Measurements from ENCODE around the gene KMT2C. TPM values are rescaled to one million over a fixed set of nuclear protein-coding genes. Genes with fewer than 3 reads are reported as not detected.

KMT2C gene
- total RNA-seq, 1 experiment from 2014 or later = 6.2 TPM

DNA sequence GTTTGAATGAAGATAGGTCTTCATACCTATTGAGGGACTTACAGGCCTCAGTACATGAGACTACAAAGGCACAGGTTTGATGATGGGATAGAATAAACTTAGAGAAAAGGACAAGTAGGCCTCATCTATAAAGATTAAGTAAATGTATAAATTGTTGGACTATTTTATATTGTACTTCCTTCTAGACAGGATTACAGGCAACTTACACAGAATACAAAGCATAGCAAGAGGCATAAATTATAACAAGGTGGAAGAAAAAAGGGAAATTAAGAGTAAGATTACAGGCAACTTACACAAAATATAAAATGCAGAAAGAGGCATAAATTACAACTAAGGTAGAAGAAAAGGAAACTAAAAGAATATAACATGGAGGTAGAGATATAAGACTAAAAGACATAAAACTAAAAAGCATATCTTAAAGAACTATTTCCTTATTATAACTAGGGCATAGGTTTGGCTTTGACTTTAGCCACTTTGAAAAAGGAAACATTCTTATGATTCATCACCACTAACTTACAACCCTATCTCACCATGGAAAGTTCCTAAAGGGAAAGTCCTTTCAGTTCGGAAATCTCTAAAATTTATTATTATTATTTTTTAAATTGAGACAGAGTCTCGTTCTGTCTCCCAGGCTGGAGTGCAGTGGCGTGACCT is 257.3 kb downstream of the KMT2C start:
- in situ Hi-C loops (cut with HindIII; ENCODE audit: low sequenced_read_pairs) = no loop called here
- no peak for DNase-seq (ENCODE audit: low spot score)

DNA sequence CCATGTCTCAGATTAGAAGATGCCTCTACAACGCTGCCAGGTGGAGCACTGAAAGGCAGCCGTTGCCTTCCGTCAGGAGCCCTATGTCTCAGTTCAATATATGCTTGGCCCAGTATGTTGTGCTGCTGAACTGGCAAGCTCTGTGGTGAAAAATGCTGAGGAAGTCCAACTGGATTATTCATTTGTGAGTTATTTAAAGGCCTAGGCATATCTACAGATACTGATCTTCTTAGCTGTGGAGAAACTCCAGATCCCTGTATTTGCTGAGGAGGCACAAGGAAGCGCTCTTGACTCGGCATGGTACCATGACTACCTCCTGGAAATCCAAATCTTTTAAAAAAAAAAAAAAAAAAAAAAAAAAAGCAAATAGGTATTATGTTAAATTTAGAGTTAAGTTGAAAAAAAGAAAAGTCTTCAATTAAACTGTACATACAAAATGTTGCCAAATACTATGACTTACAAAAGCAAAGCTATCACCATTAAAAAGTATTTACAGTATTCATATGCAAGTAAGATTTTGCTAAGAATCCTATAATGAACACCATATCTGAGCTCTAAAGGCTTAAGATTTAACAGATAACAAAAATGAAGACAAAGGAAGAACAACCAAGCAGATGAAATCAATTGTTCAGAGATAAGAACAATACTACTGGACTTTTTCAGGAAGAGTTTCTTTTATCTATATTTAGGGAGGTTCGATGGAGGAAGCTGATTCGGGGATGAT is 258.0 kb downstream of the KMT2C start:
- DNase-seq (ENCODE audit: low spot score) = no peak
- in situ Hi-C loops (cut with HindIII; ENCODE audit: low sequenced_read_pairs) = no loop called here

DNA sequence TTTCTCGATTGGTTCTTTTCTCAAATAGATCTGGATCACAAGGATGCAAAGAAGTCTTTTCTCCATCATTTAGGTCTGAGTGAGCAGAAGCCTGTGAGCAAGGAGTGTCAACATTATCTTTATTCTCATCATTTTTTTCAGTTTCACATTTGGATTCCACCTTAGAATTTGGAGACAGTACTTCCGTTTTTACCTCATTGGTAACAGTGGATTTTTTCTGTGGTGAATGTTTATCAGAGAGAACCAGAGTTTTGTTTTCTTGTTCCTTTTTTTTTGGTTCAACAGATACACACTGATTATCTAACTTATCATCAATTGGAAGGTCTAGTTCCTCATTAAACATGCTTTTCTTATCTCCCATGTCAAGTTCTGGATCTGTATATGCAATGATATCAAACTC is 259.0 kb downstream of the KMT2C start:
- DNase-seq (ENCODE audit: low spot score) = no peak
- in situ Hi-C loops (cut with HindIII; ENCODE audit: low sequenced_read_pairs) = no loop called here

DNA sequence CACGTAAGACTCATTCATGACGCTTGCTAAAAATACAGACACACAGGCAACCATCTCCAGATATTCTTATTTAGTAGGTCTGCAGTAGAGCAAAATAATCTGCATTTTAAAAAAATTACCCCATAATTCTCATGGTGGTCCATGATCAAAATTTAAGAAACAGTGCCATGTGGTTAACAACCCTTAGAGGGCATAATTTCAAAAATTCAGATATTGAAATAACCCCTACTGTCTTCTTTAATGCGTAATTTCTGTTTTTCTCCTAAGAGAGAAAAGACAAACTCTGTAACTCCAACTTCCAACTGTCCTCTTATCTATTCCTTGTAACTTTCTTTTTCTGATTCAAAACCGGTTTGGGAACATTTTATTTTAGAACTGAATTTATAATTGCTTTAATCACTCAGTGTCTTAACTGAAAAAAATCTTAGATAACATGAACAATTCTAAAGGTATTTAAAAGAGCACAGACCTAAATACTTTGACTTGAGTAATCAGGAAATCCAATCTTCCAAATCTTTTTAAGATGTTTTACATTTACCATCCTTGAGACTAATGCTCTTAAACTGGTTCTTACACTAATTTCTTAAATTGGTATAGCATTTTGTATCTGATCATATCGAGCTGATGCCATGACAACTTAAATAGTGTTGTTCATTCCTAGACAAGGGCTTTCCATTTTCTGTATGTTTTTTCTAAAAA is 262.3 kb downstream of the KMT2C start:
- DNase-seq (ENCODE audit: low spot score) = no peak
- in situ Hi-C loops (cut with HindIII; ENCODE audit: low sequenced_read_pairs) = no loop called here

DNA sequence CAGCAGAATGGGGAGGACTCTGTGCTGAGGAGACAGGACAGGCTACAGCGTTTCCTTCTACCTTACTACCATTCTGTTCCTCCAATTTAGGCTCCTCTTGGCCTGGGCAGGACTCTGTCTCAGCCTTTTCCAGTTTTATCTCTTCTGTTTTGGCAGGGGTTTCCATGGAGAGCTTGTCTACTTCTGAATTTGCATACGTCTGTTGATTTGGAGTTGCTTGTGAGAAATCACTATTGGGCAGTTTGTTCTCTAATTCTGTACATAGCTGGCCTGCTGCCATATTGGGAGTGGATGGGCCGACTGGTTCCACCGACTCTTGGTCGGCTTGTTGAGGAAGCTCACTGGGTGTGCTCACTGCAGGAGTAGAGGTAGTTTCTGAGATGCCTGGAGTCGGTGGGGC is 273.5 kb downstream of the KMT2C start:
- no peak for DNase-seq (ENCODE audit: low spot score)
- in situ Hi-C loops (cut with HindIII; ENCODE audit: low sequenced_read_pairs) = no loop called here

DNA sequence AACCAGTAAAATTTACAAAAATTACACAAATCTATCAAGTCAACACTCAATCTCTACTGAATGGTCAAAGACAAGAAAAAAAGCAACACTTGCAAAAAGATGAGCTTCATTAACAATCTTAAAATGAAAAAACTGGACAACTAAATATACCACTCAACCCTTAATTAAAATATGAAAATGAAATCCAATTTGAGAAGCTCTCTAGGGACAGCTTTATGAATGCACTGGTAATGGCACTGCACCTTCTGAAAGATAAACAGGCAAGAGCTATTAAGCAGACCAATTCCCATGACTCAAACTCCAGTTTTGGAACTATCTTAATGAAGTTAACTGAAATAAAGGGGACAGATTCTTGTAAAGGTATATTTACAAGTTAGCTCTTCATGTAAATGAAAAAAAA is 274.6 kb downstream of the KMT2C start:
- no peak for DNase-seq (ENCODE audit: low spot score)
- in situ Hi-C loops (cut with HindIII; ENCODE audit: low sequenced_read_pairs) = no loop called here

DNA sequence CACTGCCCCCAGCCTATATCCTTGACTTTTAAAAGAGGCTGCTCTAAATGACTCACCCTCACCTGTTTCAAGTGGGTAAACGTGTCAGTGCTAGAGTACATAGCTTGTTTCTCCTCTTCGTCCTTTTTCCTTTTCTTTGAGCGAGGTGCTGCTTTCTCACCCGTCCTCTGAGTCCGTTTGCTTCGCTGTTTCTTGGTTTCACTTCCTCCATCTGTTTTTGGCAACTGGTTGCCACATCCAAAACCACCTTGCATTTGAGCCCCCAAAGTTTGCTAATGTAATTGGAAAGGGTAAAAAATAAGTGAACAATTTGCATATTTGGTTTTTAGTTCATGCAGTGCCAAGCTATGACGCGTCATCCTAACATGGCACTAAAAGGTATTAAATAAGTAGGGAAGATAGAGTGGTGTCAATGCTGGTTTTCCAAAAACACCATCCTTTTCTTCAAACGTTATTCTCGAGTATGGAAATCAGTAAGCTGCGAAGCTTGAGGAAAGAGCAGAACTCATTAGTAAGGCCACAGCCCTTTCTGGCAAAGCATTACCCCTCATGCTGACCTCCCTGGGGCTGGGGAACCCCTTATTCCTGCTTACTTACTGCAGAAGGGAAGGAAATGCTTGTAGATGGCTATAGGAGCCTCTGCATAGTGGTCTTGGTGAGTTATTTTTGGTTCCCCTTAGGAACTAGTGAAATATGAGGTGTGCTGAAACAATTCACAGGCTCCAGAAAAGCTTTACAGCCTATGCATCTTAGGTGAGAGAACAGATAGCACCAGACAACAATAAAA is 276.8 kb downstream of the KMT2C start:
- no peak for DNase-seq (ENCODE audit: low spot score)
- in situ Hi-C loops (cut with HindIII; ENCODE audit: low sequenced_read_pairs) = no loop called here

DNA sequence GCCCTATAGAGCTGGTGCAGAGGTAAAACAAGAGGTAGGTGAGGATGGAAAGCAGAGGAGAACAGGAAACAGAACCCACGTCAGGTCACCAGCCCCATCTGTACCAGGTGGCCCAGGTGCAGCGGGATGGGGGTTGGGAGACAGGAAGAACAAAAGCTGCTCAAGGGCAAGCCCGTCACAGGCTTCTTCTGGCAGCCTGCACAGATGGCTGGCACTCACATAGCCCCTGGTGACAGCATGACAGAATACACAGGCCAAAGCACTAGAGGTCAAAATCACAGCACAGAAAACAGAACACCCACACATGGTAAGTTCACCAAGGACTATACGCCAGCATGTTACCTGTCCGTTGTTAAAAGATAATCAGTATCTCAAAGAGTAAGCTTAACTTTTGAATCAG is 283.5 kb downstream of the KMT2C start:
- DNase-seq (ENCODE audit: low spot score) = no peak

DNA sequence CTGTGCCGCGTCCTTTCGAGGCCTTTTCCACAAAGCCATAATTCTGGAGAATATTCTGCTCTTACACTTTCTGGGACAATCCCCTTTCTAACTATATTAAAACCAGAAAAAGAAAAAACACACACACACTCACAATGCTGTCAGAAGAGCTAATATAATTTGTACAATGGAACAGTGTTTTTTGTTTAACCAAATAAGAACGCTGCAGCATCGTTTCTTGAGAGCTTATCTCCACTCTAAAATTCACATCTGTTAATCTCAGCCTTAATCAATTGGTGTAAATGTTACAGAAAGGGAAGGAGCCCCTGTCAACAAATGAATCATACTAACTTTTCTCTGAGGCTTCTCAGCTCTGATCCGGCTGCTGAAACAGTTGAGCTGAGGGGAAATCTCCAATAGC is 286.4 kb downstream of the KMT2C start:
- in situ Hi-C loops (cut with HindIII; ENCODE audit: low sequenced_read_pairs) = no loop called here
- DNase-seq (ENCODE audit: low spot score) = no peak

More for the DNA sequence above, 283.5 kb downstream of the KMT2C start:
- in situ Hi-C loops (cut with HindIII; ENCODE audit: low sequenced_read_pairs) = no loop called here

DNA sequence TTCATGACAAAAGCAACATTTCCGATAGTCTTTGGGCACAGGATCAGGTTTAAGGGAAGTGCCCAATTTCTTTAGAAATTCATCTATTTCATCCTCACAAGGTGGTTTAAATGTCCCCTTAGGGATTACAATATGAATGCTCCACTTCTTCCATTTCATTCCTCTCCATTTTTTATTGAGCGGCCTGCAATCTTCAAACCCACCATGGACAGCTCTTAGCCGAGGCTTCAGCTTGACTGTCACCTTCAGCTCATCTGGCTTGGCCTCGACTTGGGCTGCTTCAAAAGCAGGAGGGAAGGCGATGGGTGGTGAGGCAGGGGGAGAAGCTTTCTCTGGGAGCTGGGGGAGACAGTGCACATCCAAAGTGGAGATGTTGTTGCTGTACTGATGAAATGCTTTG is 287.1 kb downstream of the KMT2C start:
- in situ Hi-C loops (cut with HindIII; ENCODE audit: low sequenced_read_pairs) = no loop called here
- no peak for DNase-seq (ENCODE audit: low spot score)

DNA sequence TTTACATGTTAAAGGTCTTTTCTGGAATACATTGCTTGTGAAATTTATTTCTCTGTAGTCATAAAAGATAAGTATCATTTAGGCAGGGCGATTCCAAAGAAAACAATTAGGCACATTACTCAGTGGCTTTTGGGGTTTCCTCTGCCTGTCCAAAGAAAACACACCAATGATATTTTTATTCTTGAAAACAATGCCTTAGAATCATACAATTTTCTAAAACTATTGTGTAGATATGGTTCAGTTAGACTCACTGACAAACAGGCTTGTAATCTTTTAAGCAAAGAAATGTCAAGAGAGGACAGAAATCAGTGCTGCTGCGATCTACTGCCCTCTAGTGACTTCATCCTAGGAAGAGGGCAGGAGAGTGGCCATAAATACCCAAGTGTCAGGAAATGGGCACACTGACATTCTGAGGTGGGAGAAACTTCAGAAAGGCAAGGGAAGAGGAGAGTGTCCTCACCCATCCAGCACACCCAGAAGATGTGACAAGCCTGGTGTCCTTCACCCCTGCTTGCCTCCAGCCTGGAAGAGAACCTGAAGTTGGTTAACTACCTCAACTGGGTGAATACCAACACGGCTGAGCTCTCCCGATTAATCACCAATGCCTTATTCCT is 289.8 kb downstream of the KMT2C start:
- in situ Hi-C loops (cut with HindIII; ENCODE audit: low sequenced_read_pairs) = no loop called here
- DNase-seq (ENCODE audit: low spot score) = peak; percentile 64

DNA sequence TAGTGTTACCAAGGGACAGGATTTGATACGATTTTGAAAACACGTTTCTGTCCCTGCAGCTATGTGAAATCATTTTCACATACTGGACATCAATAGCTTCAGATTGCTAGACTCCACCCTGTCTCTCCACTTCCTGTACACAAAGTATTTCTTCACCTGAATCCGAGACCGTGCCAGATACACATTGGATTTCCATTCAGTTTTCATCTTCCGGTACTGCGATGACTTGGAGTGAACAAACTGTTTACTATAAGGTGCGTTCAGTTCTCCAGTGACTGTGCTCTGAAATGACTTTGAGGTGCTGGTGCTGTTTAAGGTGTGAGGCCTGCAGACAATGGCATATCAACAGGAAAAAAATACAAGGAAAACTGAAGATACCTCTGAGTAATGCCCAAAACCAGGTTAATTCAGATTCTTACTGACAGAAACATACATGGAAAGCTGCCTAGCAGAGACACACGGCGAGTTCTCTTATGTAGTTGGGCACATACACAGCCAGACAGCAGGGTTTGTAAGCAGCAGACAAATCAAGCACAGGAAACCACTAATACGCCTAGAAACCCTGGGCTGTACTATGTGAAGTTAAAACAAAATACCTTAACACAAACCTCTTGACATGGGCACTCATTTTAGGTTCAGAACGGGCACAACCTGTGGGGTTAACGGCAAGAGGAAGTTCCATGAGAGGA is 291.1 kb downstream of the KMT2C start:
- DNase-seq (ENCODE audit: low spot score) = no peak
- in situ Hi-C loops (cut with HindIII; ENCODE audit: low sequenced_read_pairs) = no loop called here

DNA sequence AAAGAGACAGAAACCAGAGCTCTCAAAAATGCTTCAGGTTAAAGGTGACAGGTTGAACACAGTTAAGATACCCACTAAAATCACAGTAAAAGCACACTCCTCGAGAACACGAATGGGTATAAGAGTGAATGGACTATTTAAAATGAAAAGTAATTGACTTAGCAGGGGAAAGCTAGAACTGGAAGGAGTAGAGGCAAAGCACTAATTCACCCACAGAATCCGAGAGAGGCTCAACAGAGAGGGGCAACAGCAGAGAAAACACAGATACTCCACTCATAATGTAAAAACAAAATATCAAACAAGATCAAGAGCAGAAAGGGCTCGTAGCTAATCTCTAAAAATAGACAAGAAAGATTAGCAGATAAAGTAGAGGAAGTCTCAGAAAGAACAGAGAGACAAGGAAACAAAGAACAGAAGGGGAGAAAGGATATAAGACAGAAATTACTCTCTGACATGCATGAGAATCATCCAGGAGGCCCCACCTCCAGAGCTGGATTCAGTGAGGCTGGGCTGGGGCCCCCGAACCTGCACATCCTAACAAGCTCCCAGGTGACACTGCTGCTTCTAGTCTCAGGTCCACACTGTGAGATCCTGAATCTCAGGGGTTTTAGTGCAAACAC is 292.7 kb downstream of the KMT2C start:
- no peak for DNase-seq (ENCODE audit: low spot score)
- in situ Hi-C loops (cut with HindIII; ENCODE audit: low sequenced_read_pairs) = no loop called here

DNA sequence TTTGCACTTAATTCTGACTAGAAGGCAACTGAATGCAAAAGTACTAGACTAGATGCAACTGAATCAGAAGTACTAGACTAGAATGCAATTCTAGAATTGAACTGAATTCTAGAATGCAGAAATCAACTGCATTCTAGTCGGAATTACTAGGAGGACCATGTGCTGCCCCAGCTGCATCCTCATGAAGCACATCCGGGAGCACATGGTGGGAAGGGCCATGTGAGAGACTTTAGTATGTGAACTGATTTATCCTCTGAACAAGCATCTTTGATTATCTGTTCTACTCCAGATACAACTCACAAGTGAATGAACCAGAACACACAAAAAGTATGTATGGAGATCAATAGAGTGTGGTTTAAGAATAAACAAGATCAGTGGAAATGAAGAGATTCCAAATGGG is 295.2 kb downstream of the KMT2C start:
- in situ Hi-C loops (cut with HindIII; ENCODE audit: low sequenced_read_pairs) = no loop called here

DNA sequence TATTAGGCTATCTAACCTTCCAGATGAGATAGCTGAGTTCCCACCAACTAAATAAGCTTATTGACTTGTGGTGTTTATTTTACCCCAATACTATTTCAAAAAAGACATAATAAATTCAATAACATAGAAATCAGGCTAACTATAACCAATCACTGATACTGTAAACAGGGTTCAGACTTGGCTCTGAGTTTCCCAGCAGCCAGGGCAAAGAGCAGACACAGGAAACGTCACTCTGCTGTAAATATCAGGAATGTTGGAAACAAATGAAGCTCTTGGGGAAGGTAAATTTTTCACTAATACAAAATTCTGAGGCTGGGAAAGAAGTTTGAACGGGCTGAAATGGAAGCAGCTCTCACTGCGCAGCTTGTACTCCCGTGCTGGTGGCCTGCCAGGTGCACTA is 295.7 kb downstream of the KMT2C start:
- in situ Hi-C loops (cut with HindIII; ENCODE audit: low sequenced_read_pairs) = no loop called here
- DNase-seq (ENCODE audit: low spot score) = no peak

More for the DNA sequence above, 295.2 kb downstream of the KMT2C start:
- no peak for DNase-seq (ENCODE audit: low spot score)

DNA sequence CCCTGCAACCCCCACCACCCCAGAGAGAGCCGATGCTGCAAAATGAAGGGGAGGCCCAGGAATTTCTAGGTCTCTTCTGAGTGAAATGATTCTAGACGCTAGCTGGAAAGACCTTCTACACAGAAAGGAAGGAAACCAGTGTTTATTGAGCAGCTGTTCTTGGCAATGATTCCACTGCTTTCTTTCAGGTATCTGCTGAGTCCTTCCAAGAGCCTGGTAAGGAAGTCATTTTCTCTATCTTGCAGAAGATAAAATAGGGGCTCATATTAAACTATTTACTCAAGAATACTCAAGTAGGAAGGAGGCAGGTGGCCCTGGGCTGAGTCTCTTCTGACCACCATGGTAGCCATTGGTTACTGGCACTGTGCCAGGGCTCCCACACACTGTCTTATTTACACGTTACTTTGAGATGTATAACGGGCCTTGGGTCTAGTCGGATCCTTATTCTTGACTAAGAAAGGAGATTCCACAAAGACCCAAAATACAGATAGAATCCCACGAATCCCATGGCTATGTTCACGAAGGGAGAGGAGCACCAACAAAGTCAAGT is 298.3 kb downstream of the KMT2C start:
- no peak for DNase-seq (ENCODE audit: low spot score)
- in situ Hi-C loops (cut with HindIII; ENCODE audit: low sequenced_read_pairs) = no loop called here

DNA sequence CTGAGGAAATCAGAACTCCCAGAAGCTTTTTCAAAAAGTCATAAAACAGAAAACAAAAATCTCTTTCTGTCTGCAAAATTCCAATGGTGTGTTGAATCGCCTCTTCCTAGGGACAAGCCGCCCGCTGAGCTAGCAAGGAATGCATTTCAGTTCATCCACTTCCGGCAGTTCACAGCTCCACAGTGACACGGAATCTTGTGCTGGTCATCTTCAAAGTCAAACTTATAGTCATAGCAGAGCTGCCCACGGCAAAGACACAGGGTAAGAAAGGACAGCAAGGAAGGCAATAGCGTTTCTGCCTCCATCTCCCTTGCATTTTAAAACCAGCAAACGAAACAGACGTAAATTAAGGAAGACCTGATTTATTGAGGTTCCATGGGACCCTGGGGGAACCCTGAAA is 299.1 kb downstream of the KMT2C start:
- no peak for DNase-seq (ENCODE audit: low spot score)
- in situ Hi-C loops (cut with HindIII; ENCODE audit: low sequenced_read_pairs) = no loop called here

DNA sequence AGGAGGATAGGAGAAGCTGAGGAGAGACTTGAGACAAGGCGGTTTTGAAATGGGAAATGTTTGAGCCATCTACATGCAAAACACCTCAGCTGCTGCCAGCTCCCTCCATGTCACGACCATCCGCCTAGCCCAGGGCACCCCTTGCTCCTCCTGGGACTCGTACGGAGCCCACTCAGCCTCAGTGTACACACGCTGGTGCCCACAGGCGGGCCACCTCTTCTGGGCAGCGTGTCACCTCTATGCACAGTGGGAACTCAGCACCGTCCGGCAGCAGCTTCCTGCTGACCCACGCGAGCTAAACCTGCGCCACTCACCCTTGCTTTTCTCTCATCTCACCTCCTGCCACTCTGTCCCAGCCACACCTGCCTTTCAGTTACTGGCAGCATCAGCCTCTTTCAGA is 302.0 kb downstream of the KMT2C start:
- no peak for DNase-seq (ENCODE audit: low spot score)
- in situ Hi-C loops (cut with HindIII; ENCODE audit: low sequenced_read_pairs) = no loop called here
